ENCODE measurements around the gene RAB1B.

DNA sequence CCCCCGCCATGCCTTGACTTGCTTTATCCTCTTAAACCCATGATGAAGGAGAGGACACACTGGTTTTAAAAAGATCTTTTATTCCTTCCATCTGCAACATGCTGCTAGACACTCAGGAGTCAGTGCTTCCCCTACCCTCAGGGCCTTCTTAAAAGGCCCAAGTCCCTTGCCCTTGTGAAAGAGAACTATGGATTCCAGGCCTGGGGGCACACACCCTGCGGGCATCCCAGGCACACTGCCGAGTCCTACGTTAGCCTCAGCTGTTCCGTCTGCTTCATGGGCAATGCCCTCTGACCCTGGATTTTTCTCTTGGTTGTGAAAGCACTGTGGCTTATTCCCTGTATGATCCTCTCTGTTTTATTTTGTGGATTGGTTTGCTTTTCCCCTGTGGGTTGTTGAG lies 35.1 kb upstream of the RAB1B start:
- TF ChIP-seq EZH2 (IDR thresholded peaks at IDR 0.05; ENCODE audit: insufficient read depth, poor library complexity, severe bottlenecking) (no peak), EZH2phosphoT487 (IDR thresholded peaks at IDR 0.05; ENCODE audit: insufficient read depth, low read depth) (no peak)

Measured in GM23248 (cell line).